Calu3 (cell line): ENCODE results near the gene CHAD. TPM values are rescaled to one million over a fixed set of nuclear protein-coding genes. Genes with fewer than 3 reads are reported as not detected.

ENCODE experiments used
- Bru-seq: library from RNA; stranded (reverse); fragments of 400-500 nt; gene quantifications from one replicate; lab custom pipeline; 2021; lab: Mats Ljungman, UMichigan
- BruChase-seq, 2 experiments: library from RNA; stranded (reverse); fragments of 400-500 nt; gene quantifications; one replicate each; lab custom pipeline; 2021; lab: Mats Ljungman, UMichigan
- BruUV-seq: library from RNA; stranded (reverse); fragments of 400-500 nt; replicated peaks from 2 replicates; lab custom pipeline; 2021; lab: Mats Ljungman, UMichigan
- CTCF ChIA-PET: fragments of 300-600 bp; sonication (Branson Sonifier 250); formaldehyde crosslinking; loops from one replicate; lab custom pipeline; 2022; ENCODE audit warnings: antibody characterized with exemption; lab: Charles Lee
- DNase-seq: peaks from one replicate; pipeline ENCODE4 v3.0.0; 2022
- H3K27ac Mint-ChIP-seq: one replicate; pipeline ENCODE4 v1.8.0; 2022; ENCODE audit warnings: mixed read lengths; ENCODE audit not compliant: unreplicated experiment
- H3K27me3 Mint-ChIP-seq: one replicate; pipeline ENCODE4 v1.8.0; 2022; ENCODE audit warnings: mixed read lengths; ENCODE audit not compliant: unreplicated experiment
- H3K36me3 Mint-ChIP-seq: one replicate; pipeline ENCODE4 v1.8.0; 2022; ENCODE audit warnings: mild to moderate bottlenecking, moderate library complexity, mixed read lengths; ENCODE audit not compliant: insufficient read depth, unreplicated experiment
- H3K4me1 Mint-ChIP-seq: one replicate; pipeline ENCODE4 v1.8.0; 2022; ENCODE audit warnings: mild to moderate bottlenecking, low read depth, mixed read lengths; ENCODE audit not compliant: unreplicated experiment
- H3K4me3 Mint-ChIP-seq: one replicate; pipeline ENCODE4 v1.8.0; 2022; ENCODE audit warnings: mild to moderate bottlenecking, low read depth, moderate library complexity, mixed read lengths; ENCODE audit not compliant: unreplicated experiment
- H3K9me3 Mint-ChIP-seq: one replicate; pipeline ENCODE4 v1.8.0; 2022; ENCODE audit warnings: low read depth, mixed read lengths; ENCODE audit not compliant: unreplicated experiment
- intact Hi-C: fragments of 100-400 bp; cut with micrococcal nuclease; formaldehyde crosslinking; loops from one replicate; pipeline ENCODE4 v1.10.0; 2022; ENCODE audit not compliant: unreplicated experiment
- long read RNA-seq: library from polyadenylated mRNA; stranded (forward); transcript quantifications from one replicate; pipeline ENCODE4 v2.0.0, GENCODE V29; 2022
- total RNA-seq: library from RNA; stranded (reverse); gene quantifications from 2 replicates; pipeline ENCODE4 v1.2.3, GENCODE V29; 2022
- TF ChIP-seq, protein P1 (sequence below): fragments of 200-600 bp; IDR thresholded peaks from one replicate; pipeline ENCODE4 v1.8.0; 2022; ENCODE audit warnings: antibody characterized with exemption; ENCODE audit not compliant: unreplicated experiment

CHAD gene, protein sequence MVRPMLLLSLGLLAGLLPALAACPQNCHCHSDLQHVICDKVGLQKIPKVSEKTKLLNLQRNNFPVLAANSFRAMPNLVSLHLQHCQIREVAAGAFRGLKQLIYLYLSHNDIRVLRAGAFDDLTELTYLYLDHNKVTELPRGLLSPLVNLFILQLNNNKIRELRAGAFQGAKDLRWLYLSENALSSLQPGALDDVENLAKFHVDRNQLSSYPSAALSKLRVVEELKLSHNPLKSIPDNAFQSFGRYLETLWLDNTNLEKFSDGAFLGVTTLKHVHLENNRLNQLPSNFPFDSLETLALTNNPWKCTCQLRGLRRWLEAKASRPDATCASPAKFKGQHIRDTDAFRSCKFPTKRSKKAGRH
- total RNA-seq = not detected in 2 replicates
- percentile 11 among the genes with signal in this experiment for Bru-seq, nascent RNA
- percentile 11 among the genes with signal in this experiment for BruChase-seq, experiment 1, labeled RNA remaining after a 6-hour chase
- BruChase-seq, experiment 2, labeled RNA remaining after a 2-hour chase = not detected
- long read RNA-seq, partial matches to known transcripts = 0 of 15 reads
- long read RNA-seq, other reads (novel, unspliced or antisense) = 15 of 15 reads

DNA sequence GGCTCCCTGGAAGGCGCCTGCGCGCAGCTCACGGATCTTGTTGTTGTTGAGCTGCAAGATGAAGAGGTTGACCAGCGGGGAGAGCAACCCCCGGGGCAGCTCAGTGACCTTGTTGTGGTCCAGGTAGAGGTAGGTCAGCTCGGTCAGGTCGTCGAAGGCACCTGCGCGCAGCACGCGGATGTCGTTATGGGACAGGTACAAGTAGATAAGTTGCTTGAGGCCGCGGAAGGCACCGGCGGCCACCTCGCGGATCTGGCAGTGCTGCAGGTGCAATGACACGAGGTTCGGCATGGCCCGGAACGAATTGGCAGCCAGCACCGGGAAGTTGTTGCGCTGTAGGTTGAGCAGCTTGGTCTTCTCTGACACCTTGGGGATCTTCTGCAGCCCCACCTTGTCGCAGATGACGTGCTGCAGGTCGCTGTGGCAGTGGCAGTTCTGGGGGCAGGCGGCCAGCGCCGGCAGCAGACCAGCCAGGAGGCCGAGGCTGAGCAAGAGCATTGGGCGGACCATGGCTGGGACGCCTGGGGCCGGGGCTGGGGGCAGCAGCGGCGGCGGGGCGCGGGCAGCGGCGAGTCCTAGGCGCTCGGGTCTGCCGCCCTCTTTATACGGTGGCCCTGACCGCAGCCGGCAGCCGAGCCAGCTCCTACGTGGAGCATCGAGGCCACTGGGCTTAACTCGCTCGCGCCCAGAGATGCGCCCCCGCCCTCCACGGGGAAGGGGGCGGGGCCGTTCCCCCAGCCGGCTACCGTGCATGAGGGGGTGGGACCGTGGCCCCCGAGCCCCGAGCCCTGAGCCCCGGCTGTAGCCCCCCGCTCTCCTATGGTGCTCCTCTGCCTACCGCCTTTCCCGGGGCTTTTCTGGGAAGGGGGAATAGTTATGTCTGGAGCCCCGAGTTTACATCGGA, at the start of gene CHAD:
Gene CHAD, minus strand, starts transcription at position 577 of the 904 bp plus-strand sequence. Its CDS starts 67 bp downstream, at position 510.
- DNase-seq = no peak
- intact Hi-C loops = no loop called here
- BruUV-seq = no TSS peak
- TF ChIP-seq, protein P1, sequence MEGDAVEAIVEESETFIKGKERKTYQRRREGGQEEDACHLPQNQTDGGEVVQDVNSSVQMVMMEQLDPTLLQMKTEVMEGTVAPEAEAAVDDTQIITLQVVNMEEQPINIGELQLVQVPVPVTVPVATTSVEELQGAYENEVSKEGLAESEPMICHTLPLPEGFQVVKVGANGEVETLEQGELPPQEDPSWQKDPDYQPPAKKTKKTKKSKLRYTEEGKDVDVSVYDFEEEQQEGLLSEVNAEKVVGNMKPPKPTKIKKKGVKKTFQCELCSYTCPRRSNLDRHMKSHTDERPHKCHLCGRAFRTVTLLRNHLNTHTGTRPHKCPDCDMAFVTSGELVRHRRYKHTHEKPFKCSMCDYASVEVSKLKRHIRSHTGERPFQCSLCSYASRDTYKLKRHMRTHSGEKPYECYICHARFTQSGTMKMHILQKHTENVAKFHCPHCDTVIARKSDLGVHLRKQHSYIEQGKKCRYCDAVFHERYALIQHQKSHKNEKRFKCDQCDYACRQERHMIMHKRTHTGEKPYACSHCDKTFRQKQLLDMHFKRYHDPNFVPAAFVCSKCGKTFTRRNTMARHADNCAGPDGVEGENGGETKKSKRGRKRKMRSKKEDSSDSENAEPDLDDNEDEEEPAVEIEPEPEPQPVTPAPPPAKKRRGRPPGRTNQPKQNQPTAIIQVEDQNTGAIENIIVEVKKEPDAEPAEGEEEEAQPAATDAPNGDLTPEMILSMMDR = no peak
- Mint-ChIP-seq H3K4me1 (peaks cover 9% of the 10 kb centered on the region), H3K4me3 (no peak within 1 kb of the TSS), H3K36me3 (peaks cover 62% of the 10 kb centered on the region), H3K27ac (no peak within 1 kb of the TSS), H3K9me3 (no peaks in the 10 kb centered on the region), H3K27me3 (no peaks in the 10 kb centered on the region)
- CTCF ChIA-PET = interaction anchor here (0.6 to 1.1 kb wide), 2 partner anchors 11 to 639 kb away, joined by 3 read pairs; no protein-coding TSS in a partner anchor

DNA sequence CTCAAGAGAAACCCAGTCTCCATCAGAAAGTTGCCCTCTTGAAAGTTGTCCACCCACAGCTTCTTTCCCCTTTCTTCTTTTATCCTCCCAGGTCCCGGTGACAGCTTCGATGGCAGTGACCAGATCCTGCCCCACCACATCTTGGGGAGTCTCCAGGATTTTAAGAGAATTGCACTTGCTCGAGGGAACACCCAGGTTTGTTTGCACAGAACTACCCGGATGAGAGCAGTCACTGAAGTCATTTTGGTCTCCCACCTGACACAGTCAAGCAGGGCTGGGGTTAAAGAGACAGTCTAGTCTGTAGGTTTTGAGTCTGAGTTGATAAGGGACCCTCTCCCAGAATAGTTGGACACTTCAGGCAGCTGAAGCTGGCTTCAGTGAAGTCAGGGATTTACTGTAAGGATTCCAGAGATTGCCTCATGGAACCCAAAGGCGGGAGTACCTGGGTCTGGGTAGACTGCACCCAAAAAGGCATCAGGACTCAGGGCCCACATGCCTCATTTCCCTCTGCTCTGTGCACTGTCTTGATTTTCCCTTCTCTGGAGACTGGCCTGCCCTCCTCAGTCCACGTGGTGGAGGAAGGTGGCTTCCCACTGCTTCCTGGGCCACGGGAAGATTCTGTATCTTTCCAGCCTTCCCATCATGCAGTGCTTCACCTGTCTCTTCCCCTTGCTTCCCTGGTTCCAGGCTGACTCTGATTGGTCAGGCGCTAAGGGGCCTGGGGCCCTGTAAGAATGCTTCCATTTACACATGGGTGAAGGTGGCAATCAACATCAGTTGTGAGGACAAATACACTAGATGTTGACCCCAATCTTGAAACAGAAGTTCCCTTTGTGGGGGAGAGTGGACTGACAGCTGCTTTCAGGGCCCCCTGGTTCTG, 49.1 kb upstream of the CHAD start:
- peaks cover 4% of the 10 kb centered on the region for H3K36me3 Mint-ChIP-seq
- H3K27ac Mint-ChIP-seq = no peak overlapping the region
- TF ChIP-seq, protein P1 = no peak
- DNase-seq = no peak
- peaks cover 25% of the 10 kb centered on the region for H3K27me3 Mint-ChIP-seq
- no peaks in the 10 kb centered on the region for H3K9me3 Mint-ChIP-seq
- no TSS peak for BruUV-seq
- H3K4me1 Mint-ChIP-seq = no peaks in the 10 kb centered on the region
- H3K4me3 Mint-ChIP-seq = no peak overlapping the region
- intact Hi-C loops = no loop called here
- CTCF ChIA-PET = interaction anchor here (0.6 kb wide), 1 partner anchor 268 kb away, joined by 5 read pairs; no protein-coding TSS in a partner anchor

DNA sequence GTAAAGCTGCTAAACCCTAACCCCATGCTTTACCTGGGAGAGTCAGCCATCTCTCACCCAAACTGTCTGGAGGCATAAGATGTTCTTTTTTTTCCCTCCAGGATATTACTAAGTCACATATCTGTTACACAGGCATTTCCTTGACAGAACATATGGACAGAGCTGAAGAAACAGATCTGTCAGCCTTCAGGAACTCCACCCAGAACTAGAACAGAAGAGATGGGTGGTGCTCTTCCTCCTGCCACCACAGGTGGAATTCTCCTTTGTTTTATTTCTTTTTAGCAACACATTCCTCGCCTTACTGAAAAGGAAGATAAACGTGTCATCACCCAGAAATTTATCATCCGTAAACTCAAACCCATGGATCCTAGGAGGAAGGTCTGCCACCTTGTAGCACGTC, 48.3 kb upstream of the CHAD start:
- no peak for DNase-seq
- peaks cover 4% of the 10 kb centered on the region for H3K36me3 Mint-ChIP-seq
- no TSS peak for BruUV-seq
- no peak overlapping the region for H3K4me3 Mint-ChIP-seq
- H3K4me1 Mint-ChIP-seq = peaks cover 3% of the 10 kb centered on the region
- H3K9me3 Mint-ChIP-seq = no peaks in the 10 kb centered on the region
- peaks cover 25% of the 10 kb centered on the region for H3K27me3 Mint-ChIP-seq
- intact Hi-C loops = no loop called here
- no peak overlapping the region for H3K27ac Mint-ChIP-seq
- CTCF ChIA-PET = interaction anchor here (0.6 kb wide), 1 partner anchor 267 kb away, joined by 5 read pairs; no protein-coding TSS in a partner anchor
- TF ChIP-seq, protein P1 = no peak
